Smooth muscle cell (in vitro differentiated cells): Measurements from ENCODE around the gene AP1B1. TPM values are rescaled to one million over a fixed set of nuclear protein-coding genes. Genes with fewer than 3 reads are reported as not detected.

Source experiments
- DNase-seq: peaks from one replicate; lab custom pipeline; 2025; ENCODE audit not compliant: unreplicated experiment; lab: John Stamatoyannopoulos, UW
- H2AFZ ChIP-seq: fragments of 200-600 bp; sonication (generic); 2 replicates; pipeline ENCODE4 v1.6.0; 2016; ENCODE audit warnings: antibody characterized with exemption, low read depth, mild to moderate bottlenecking
- H3F3A ChIP-seq: fragments of 200-600 bp; sonication (generic); 2 replicates; pipeline ENCODE4 v1.6.0; 2017; ENCODE audit warnings: antibody characterized with exemption, low read depth
- H3K27ac ChIP-seq: fragments of 200-600 bp; sonication (generic); 2 replicates; pipeline ENCODE4 v1.5.1; 2016; ENCODE audit warnings: low read depth, mild to moderate bottlenecking
- H3K27me3 ChIP-seq: fragments of 200-600 bp; sonication (generic); 2 replicates; pipeline ENCODE4 v1.6.1; 2016; ENCODE audit warnings: low read depth, mild to moderate bottlenecking
- H3K36me3 ChIP-seq: fragments of 200-600 bp; sonication (generic); 2 replicates; pipeline ENCODE4 v1.5.1; 2016; ENCODE audit warnings: low read depth
- H3K4me1 ChIP-seq: fragments of 200-600 bp; sonication (generic); 2 replicates; pipeline ENCODE4 v1.5.1; 2016; ENCODE audit warnings: low read depth
- H3K4me2 ChIP-seq: fragments of 200-600 bp; sonication (generic); 2 replicates; pipeline ENCODE4 v1.6.0; 2016; ENCODE audit warnings: mild to moderate bottlenecking
- H3K4me3 ChIP-seq: fragments of 200-600 bp; sonication (generic); 2 replicates; pipeline ENCODE4 v1.5.1; 2016; ENCODE audit warnings: mild to moderate bottlenecking
- H3K79me2 ChIP-seq: fragments of 200-600 bp; sonication (generic); 2 replicates; pipeline ENCODE4 v1.6.0; 2016; ENCODE audit warnings: low read depth, mild to moderate bottlenecking
- H3K9ac ChIP-seq: fragments of 200-600 bp; sonication (generic); 2 replicates; pipeline ENCODE4 v1.6.0; 2016; ENCODE audit warnings: low read depth
- H3K9me3 ChIP-seq: fragments of 200-600 bp; sonication (generic); replicated peaks from 2 replicates; pipeline ENCODE4 v1.5.1; 2016; ENCODE audit warnings: low read depth
- H4K20me1 ChIP-seq: fragments of 200-600 bp; sonication (generic); 2 replicates; pipeline ENCODE4 v1.6.0; 2016; ENCODE audit warnings: low read depth
- CTCF ChIP-seq: fragments of 200-600 bp; sonication (generic); IDR thresholded peaks from 2 replicates; pipeline ENCODE4 v1.5.1; 2017; ENCODE audit warnings: borderline replicate concordance, mild to moderate bottlenecking, antibody characterized with exemption; ENCODE audit not compliant: insufficient read depth, poor library complexity, severe bottlenecking
- WGBS: methylation state at CpG from one replicate; pipeline ENCODE4 v1.1.7; 2016; ENCODE audit warnings: low lambda C conversion rate; 5-methylcytosine and 5-hydroxymethylcytosine counted together
- polyA plus RNA-seq: library from polyadenylated mRNA; unstranded; fragments of >200 nt; fragmentation: Nextera tagmentation; extraction: Ambion mirVana; gene quantifications from 2 replicates; pipeline ENCODE4 v1.2.1, GENCODE V29; 2016
- total RNA-seq: library from RNA; depleted of rRNA; stranded (reverse); fragments of >200 nt; gene quantifications from 2 replicates; pipeline ENCODE4 v1.2.3, GENCODE V29; 2014

The AP1B1 gene
- total and polyA plus RNA-seq, 2 experiments from 2014 or later: 30.3 to 38.5 TPM

GRCh38 chr22:29308148-29308790 is 80.1 kb downstream of the AP1B1 start:
- TF ChIP-seq CTCF: no peak
- Histone ChIP-seq H3K79me2 (peaks cover 8% of the 10 kb centered on the region), H3K36me3 (no peaks in the 10 kb centered on the region), H3K27me3 (peaks cover 4% of the 10 kb centered on the region), H3F3A (no peaks in the 10 kb centered on the region), H3K4me2 (peak overlapping the region; percentile 89), H2AFZ (no peak overlapping the region), H4K20me1 (peaks cover 9% of the 10 kb centered on the region), H3K27ac (no peak overlapping the region), H3K4me3 (no peak overlapping the region), H3K4me1 (peaks cover 7% of the 10 kb centered on the region), H3K9me3 (no peaks in the 10 kb centered on the region), H3K9ac (no peak overlapping the region)
- WGBS: 96% methylated on average over 41 of the region's 50 CpGs
- no peak for DNase-seq

- 74% methylated on average over 20 of the region's 20 CpGs for whole genome bisulfite sequencing
- peak overlapping the region; percentile 79 for H3K27ac ChIP-seq
Observed at GRCh38 chr22:29307596-29308147, 80.7 kb downstream of the AP1B1 start.

GRCh38 chr22:29306835-29307595 is 81.4 kb downstream of the AP1B1 start:
- Histone ChIP-seq H3K36me3 (no peaks in the 10 kb centered on the region), H2AFZ (peak overlapping the region; percentile 77), H4K20me1 (peaks cover 4% of the 10 kb centered on the region), H3K9me3 (no peaks in the 10 kb centered on the region), H3K4me1 (peaks cover 7% of the 10 kb centered on the region), H3K9ac (peak overlapping the region; percentile 85), H3K27me3 (no peaks in the 10 kb centered on the region), H3K79me2 (peaks cover 8% of the 10 kb centered on the region), H3F3A (no peaks in the 10 kb centered on the region), H3K4me3 (peak overlapping the region; percentile 66), H3K4me2 (peak overlapping the region; percentile 89), H3K27ac (peak overlapping the region; percentile 79)
- no peak for TF ChIP-seq CTCF
- 6% methylated on average over 41 of the region's 83 CpGs for WGBS
- peak; percentile 60 for DNase-seq

More at GRCh38 chr22:29307596-29308147, 80.7 kb downstream of the AP1B1 start:
- no peaks in the 10 kb centered on the region for H3F3A ChIP-seq
- H3K79me2 ChIP-seq: peaks cover 8% of the 10 kb centered on the region
- H2AFZ ChIP-seq: peak overlapping the region; percentile 77
- no peaks in the 10 kb centered on the region for H3K36me3 ChIP-seq
- H3K4me2 ChIP-seq: peak overlapping the region; percentile 89
- peaks cover 7% of the 10 kb centered on the region for H3K4me1 ChIP-seq
- peaks cover 9% of the 10 kb centered on the region for H4K20me1 ChIP-seq
- H3K9me3 ChIP-seq: no peaks in the 10 kb centered on the region
- no peak for TF ChIP-seq CTCF
- H3K27me3 ChIP-seq: no peaks in the 10 kb centered on the region
- H3K4me3 ChIP-seq: peak overlapping the region; percentile 66
- no peak for DNase-seq
- H3K9ac ChIP-seq: peak overlapping the region; percentile 85
